OCI-LY1 (cell line): ENCODE data around the gene IFT81.

Experiments used
- H2AFZ ChIP-seq: fragments of 200-600 bp; sonication (generic), shearing (Covaris generic); 2 replicates; pipeline ENCODE4 v1.6.0; 2014; ENCODE audit warnings: antibody characterized with exemption, mild to moderate bottlenecking, low read length
- H3F3A ChIP-seq: fragments of 200-600 bp; sonication (generic), shearing (Covaris generic); 2 replicates; pipeline ENCODE4 v1.6.0; 2014; ENCODE audit warnings: mild to moderate bottlenecking, antibody characterized with exemption, low read length, moderate library complexity; ENCODE audit not compliant: insufficient read depth
- H3K27ac ChIP-seq: fragments of 200-600 bp; sonication (generic); 2 replicates; pipeline ENCODE4 v1.5.1; 2014; ENCODE audit warnings: low read length, mixed run types, mild to moderate bottlenecking, low read depth; ENCODE audit not compliant: poor library complexity, severe bottlenecking
- H3K27me3 ChIP-seq: fragments of 200-600 bp; sonication (generic); 2 replicates; pipeline ENCODE4 v1.6.0; 2014; ENCODE audit warnings: antibody characterized with exemption, mild to moderate bottlenecking, low read length, moderate library complexity; ENCODE audit not compliant: insufficient read depth
- H3K36me3 ChIP-seq: fragments of 200-600 bp; sonication (generic); 2 replicates; pipeline ENCODE4 v1.6.1; 2014; ENCODE audit warnings: mild to moderate bottlenecking, antibody characterized with exemption, low read length, moderate library complexity, mixed read lengths; ENCODE audit not compliant: insufficient read depth
- H3K4me1 ChIP-seq: fragments of 200-600 bp; sonication (generic); 2 replicates; pipeline ENCODE4 v1.5.1; 2014; ENCODE audit warnings: mild to moderate bottlenecking, low read length, moderate library complexity; ENCODE audit not compliant: insufficient read depth, severe bottlenecking
- H3K4me2 ChIP-seq: fragments of 200-600 bp; sonication (generic), shearing (Covaris generic); 2 replicates; pipeline ENCODE4 v1.6.1; 2014; ENCODE audit warnings: low read length
- H3K4me3 ChIP-seq: fragments of 200-600 bp; sonication (generic); 2 replicates; pipeline ENCODE4 v1.5.1; 2014; ENCODE audit warnings: low read length, low read depth, mild to moderate bottlenecking, mixed read lengths; ENCODE audit not compliant: poor library complexity, severe bottlenecking
- H3K79me2 ChIP-seq: fragments of 200-600 bp; shearing (Covaris generic); 2 replicates; pipeline ENCODE4 v1.6.1; 2016; ENCODE audit warnings: mixed run types, low read length, mixed read lengths; ENCODE audit not compliant: insufficient read depth
- H3K9ac ChIP-seq: fragments of 200-600 bp; sonication (generic), shearing (Covaris generic); 2 replicates; pipeline ENCODE4 v1.6.1; 2014; ENCODE audit warnings: mild to moderate bottlenecking, low read length, mixed read lengths
- H3K9me2 ChIP-seq: fragments of 200-600 bp; sonication (generic), shearing (Covaris generic); 2 replicates; pipeline ENCODE4 v1.6.1; 2014; ENCODE audit warnings: low read depth, mild to moderate bottlenecking, low read length, mixed read lengths
- H3K9me3 ChIP-seq: fragments of 200-600 bp; shearing (Covaris generic); 2 replicates; pipeline ENCODE4 v1.6.1; 2014; ENCODE audit warnings: low read length, mixed read lengths
- H4K20me1 ChIP-seq: fragments of 200-600 bp; sonication (generic), shearing (Covaris generic); 2 replicates; pipeline ENCODE4 v1.6.0; 2016; ENCODE audit warnings: mild to moderate bottlenecking, low read length; ENCODE audit not compliant: insufficient read depth
- CTCF ChIP-seq: fragments of 200-600 bp; sonication (generic), shearing (Covaris generic); IDR thresholded peaks from 2 replicates; pipeline ENCODE4 v1.5.1; 2017; ENCODE audit warnings: mild to moderate bottlenecking, antibody characterized with exemption, low read length, moderate library complexity, mixed read lengths
- EZH2 ChIP-seq: fragments of 200-600 bp; sonication (generic), shearing (Covaris generic); IDR thresholded peaks from 2 replicates; pipeline ENCODE4 v1.8.0; 2017; ENCODE audit warnings: borderline replicate concordance, mixed run types, mild to moderate bottlenecking, antibody characterized with exemption, low read length, moderate library complexity, mixed read lengths

Gene IFT81

DNA sequence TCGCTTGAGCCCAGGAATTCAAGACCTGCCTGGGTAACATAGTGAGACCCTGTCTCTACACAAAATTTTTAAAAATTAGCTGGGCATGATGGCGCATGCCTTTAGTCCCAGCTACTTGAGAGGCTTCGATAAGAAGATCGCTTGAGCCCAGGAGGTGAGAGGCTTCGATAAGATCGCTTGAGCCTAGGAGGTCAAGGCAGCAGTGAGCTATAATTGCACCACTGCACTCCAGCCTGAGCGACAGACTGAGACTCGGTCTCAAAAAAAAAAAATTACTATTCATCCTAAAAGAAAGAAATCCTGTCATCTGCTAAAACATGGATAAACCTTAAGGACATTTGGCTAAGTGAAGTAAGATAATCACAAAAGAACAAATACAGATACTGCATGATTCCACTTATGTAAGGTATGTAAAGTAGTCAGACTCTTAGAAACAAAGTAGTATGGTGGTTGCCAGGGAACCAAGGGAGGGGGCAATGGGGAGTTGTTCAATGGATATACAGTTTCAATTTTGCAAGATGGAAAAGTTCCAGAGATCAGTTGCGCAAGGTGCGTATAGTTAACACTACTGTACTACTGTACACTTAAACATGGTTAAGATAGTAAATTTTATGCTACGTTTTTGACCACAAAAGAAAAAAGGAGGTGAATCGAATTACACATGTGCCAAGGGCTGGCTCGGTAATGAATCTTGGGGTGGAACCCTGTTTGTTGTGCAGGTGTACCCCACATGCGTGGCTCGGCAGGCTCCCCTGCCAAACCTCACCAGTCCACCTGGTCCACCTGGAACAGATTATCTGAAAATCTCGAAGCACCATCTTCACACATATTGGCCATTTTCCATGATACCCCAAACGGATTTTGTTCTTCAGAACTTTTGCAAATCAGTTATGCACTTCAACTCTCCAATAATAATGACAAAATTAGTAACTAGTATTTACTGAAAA lies 138.6 kb downstream of the IFT81 start:
- no peaks in the 10 kb centered on the region for H3K36me3 ChIP-seq
- H2AFZ ChIP-seq, result no peak overlapping the region
- H3F3A ChIP-seq, result no peaks in the 10 kb centered on the region
- no peaks in the 10 kb centered on the region for H3K9me2 ChIP-seq
- H3K4me2 ChIP-seq, result no peak overlapping the region
- TF ChIP-seq EZH2 (no peak), CTCF (no peak)
- no peak overlapping the region for H3K9ac ChIP-seq
- no peak overlapping the region for H3K27ac ChIP-seq
- H3K27me3 ChIP-seq, result no peaks in the 10 kb centered on the region
- no peaks in the 10 kb centered on the region for H4K20me1 ChIP-seq
- no peaks in the 10 kb centered on the region for H3K79me2 ChIP-seq
- no peaks in the 10 kb centered on the region for H3K4me1 ChIP-seq
- no peak overlapping the region for H3K4me3 ChIP-seq
- no peaks in the 10 kb centered on the region for H3K9me3 ChIP-seq

- Histone ChIP-seq H3K4me3 (no peak overlapping the region), H3K27me3 (no peaks in the 10 kb centered on the region), H3K36me3 (no peaks in the 10 kb centered on the region), H3K9me3 (no peaks in the 10 kb centered on the region), H3K4me1 (no peaks in the 10 kb centered on the region), H3K4me2 (no peak overlapping the region), H3K27ac (no peak overlapping the region), H2AFZ (no peak overlapping the region), H4K20me1 (no peaks in the 10 kb centered on the region), H3K9me2 (no peaks in the 10 kb centered on the region), H3K9ac (no peak overlapping the region), H3K79me2 (no peaks in the 10 kb centered on the region), H3F3A (no peaks in the 10 kb centered on the region)
- TF ChIP-seq EZH2, result no peak
- TF ChIP-seq CTCF, result no peak
Measured at GRCh38 chr12:110266381-110266960, 142.3 kb downstream of the IFT81 start.

GRCh38 chr12:110266980-110267620 lies 142.9 kb downstream of the IFT81 start:
- no peak overlapping the region for H2AFZ ChIP-seq
- H4K20me1 ChIP-seq, result no peaks in the 10 kb centered on the region
- no peak overlapping the region for H3K4me2 ChIP-seq
- TF ChIP-seq CTCF, result no peak
- TF ChIP-seq EZH2, result no peak
- H3K9me3 ChIP-seq, result no peaks in the 10 kb centered on the region
- no peaks in the 10 kb centered on the region for H3K4me1 ChIP-seq
- no peaks in the 10 kb centered on the region for H3K9me2 ChIP-seq
- no peaks in the 10 kb centered on the region for H3K36me3 ChIP-seq
- no peaks in the 10 kb centered on the region for H3F3A ChIP-seq
- H3K4me3 ChIP-seq, result no peak overlapping the region
- no peak overlapping the region for H3K27ac ChIP-seq
- H3K9ac ChIP-seq, result no peak overlapping the region
- no peaks in the 10 kb centered on the region for H3K79me2 ChIP-seq
- no peaks in the 10 kb centered on the region for H3K27me3 ChIP-seq
